ENCODE measurements around the gene ANO6. TPM values are rescaled to one million over a fixed set of nuclear protein-coding genes. Genes with fewer than 3 reads are reported as not detected.

ANO6 gene
- total and polyA plus RNA-seq, 4 donors: 8.7 to 102 (median 40.5) TPM

DNA sequence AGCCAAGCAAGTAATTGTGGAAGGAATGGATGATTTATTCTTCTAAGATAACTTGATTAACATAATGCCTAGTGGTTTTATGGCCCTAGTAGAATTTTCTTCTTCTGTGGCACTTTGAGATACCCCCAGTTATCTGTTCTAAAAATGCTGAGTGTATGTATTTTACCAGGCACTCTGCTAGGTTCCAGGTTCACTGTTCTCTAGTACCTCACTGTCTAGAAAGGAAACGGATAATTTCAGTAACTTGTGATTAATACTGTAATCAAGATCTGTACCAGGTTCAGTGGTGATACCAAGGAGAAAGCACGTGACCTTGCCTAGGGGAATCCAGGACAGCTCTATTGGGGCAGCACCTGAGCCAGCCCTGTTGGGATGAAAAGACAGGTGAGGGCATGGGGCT is 8.0 kb downstream of the ANO6 start:
- no peak overlapping the region for H3K9ac ChIP-seq (ENCODE audit: insufficient read depth in 1 of 2, low read length in 2 of 2)
- TF ChIP-seq, protein P1, sequence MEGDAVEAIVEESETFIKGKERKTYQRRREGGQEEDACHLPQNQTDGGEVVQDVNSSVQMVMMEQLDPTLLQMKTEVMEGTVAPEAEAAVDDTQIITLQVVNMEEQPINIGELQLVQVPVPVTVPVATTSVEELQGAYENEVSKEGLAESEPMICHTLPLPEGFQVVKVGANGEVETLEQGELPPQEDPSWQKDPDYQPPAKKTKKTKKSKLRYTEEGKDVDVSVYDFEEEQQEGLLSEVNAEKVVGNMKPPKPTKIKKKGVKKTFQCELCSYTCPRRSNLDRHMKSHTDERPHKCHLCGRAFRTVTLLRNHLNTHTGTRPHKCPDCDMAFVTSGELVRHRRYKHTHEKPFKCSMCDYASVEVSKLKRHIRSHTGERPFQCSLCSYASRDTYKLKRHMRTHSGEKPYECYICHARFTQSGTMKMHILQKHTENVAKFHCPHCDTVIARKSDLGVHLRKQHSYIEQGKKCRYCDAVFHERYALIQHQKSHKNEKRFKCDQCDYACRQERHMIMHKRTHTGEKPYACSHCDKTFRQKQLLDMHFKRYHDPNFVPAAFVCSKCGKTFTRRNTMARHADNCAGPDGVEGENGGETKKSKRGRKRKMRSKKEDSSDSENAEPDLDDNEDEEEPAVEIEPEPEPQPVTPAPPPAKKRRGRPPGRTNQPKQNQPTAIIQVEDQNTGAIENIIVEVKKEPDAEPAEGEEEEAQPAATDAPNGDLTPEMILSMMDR (IDR thresholded peaks at IDR 0.05; ENCODE audit: control extremely low read depth, extremely low read depth): no peak
- WGBS, 2 donors: 83 to 91% methylated on average over 2 of the region's 2 CpGs
- no peak overlapping the region for H3K4me3 ChIP-seq
- no peaks in the 10 kb centered on the region for H3K9me3 ChIP-seq (ENCODE audit: control insufficient read depth in 4 of 4, insufficient read depth in 3 of 4, low read length in 3 of 4)
- no peak for ATAC-seq (ENCODE audit: insufficient read depth, low FRiP score)
- H3K36me3 ChIP-seq (ENCODE audit: control insufficient read depth in 4 of 4, insufficient read depth in 4 of 4, low read length in 4 of 4): peaks cover 0 to 3% (median 0%) of the 10 kb centered on the region in 4 donors
- no peaks in the 10 kb centered on the region for H3K27me3 ChIP-seq (ENCODE audit: control insufficient read depth in 3 of 3, insufficient read depth in 3 of 3, low read length in 2 of 3)
- peaks cover 0 to 25% (median 9%) of the 10 kb centered on the region in 5 donors for H3K4me1 ChIP-seq (ENCODE audit: control insufficient read depth in 5 of 5, insufficient read depth in 5 of 5, low read length in 5 of 5)
- peak overlapping the region in 1 of 2 donors; percentile 68 for H3K27ac ChIP-seq (ENCODE audit: low read depth in 1 of 2, low read length in 1 of 2)
- DNase-seq: no peak

DNA sequence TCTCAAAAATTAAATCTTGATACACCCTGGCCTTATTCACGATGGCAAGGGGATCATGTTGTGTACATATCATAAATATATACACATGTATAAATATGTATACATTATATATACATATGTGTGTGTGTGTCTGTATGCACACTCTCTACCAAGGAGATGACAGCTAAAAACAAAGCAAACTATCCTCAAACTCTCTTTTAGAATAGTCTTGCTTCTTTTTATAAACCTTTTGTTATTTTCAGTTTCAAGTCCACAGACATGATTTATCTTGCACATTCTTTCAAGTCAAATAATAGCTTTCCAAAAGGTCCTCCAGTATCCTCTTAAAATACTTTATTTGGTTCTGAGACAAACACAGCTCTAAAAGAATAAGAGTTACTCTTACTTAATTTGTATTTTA is 8.4 kb downstream of the ANO6 start:
- Histone ChIP-seq H3K9ac (ENCODE audit: insufficient read depth in 1 of 2, low read length in 2 of 2) (no peak overlapping the region), H3K4me1 (ENCODE audit: control insufficient read depth in 5 of 5, insufficient read depth in 5 of 5, low read length in 5 of 5) (peaks cover 0 to 22% (median 8%) of the 10 kb centered on the region in 5 donors), H3K36me3 (ENCODE audit: control insufficient read depth in 4 of 4, insufficient read depth in 4 of 4, low read length in 4 of 4) (peaks cover 0 to 3% (median 0%) of the 10 kb centered on the region in 4 donors), H3K9me3 (ENCODE audit: control insufficient read depth in 4 of 4, insufficient read depth in 3 of 4, low read length in 3 of 4) (no peaks in the 10 kb centered on the region), H3K27ac (ENCODE audit: low read depth in 1 of 2, low read length in 1 of 2) (peak overlapping the region in 1 of 2 donors; percentile 68), H3K4me3 (no peak overlapping the region), H3K27me3 (ENCODE audit: control insufficient read depth in 3 of 3, insufficient read depth in 3 of 3, low read length in 2 of 3) (no peaks in the 10 kb centered on the region)
- TF ChIP-seq, protein P1 (IDR thresholded peaks at IDR 0.05; ENCODE audit: control extremely low read depth, extremely low read depth): no peak
- no peak for ATAC-seq (ENCODE audit: insufficient read depth, low FRiP score)
- WGBS, 2 donors: 56 to 75% methylated on average over 1 of the region's 1 CpG
- DNase-seq: no peak

DNA sequence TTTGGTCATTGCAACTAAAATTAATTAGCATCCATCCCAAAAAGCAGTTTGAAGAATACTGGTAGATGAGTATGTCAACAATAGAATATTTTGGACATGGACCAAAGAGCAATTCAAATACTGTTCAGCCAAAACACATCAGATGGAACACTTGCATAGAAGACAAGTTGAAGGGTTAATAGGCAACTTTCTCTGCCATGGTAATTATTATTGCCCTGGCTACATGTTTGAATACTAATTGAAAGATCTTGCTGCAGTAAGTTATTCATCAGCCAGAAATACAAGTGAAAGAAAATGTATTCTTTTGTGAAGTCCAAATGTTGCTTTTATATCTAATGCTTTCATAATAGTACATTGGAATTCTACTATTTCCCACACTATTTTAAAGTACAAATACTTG is 10.1 kb downstream of the ANO6 start:
- H3K27ac ChIP-seq (ENCODE audit: low read depth in 1 of 2, low read length in 1 of 2): no peak overlapping the region
- TF ChIP-seq, protein P1 (IDR thresholded peaks at IDR 0.05; ENCODE audit: control extremely low read depth, extremely low read depth): no peak
- ATAC-seq (ENCODE audit: insufficient read depth, low FRiP score): no peak

More for the DNA sequence above, 10.1 kb downstream of the ANO6 start:
- peaks cover 0 to 3% (median 0%) of the 10 kb centered on the region in 4 donors for H3K36me3 ChIP-seq (ENCODE audit: control insufficient read depth in 4 of 4, insufficient read depth in 4 of 4, low read length in 4 of 4)
- H3K9me3 ChIP-seq (ENCODE audit: control insufficient read depth in 4 of 4, insufficient read depth in 3 of 4, low read length in 3 of 4): no peaks in the 10 kb centered on the region
- no peak for DNase-seq
- H3K4me3 ChIP-seq: no peak overlapping the region
- no peaks in the 10 kb centered on the region for H3K27me3 ChIP-seq (ENCODE audit: control insufficient read depth in 3 of 3, insufficient read depth in 3 of 3, low read length in 2 of 3)
- H3K4me1 ChIP-seq (ENCODE audit: control insufficient read depth in 5 of 5, insufficient read depth in 5 of 5, low read length in 5 of 5): peaks cover 0 to 14% (median 6%) of the 10 kb centered on the region in 5 donors
- H3K9ac ChIP-seq (ENCODE audit: insufficient read depth in 1 of 2, low read length in 2 of 2): no peak overlapping the region
